Left lung (tissue), 14 donors: Measurements from ENCODE around the gene RNF25. TPM values are rescaled to one million over a fixed set of nuclear protein-coding genes. Genes with fewer than 3 reads are reported as not detected.

ENCODE experiments used
- ATAC-seq: fragments of 200-7000 bp; cut with Tn5 transposase; one replicate; pipeline ENCODE4 v1.9.1; 2020; ENCODE audit warnings: moderate library complexity
- DNase-seq, 4 donors: peaks; one replicate each; pipeline ENCODE4 v3.0.0-alpha.2; 2013 to 2020
- H3K27ac ChIP-seq, 2 donors: fragments of 200-600 bp; sonication (generic) in 1 of 2; one replicate each; pipeline versions ENCODE4 v1.5.0 to v1.8.0; 2020 to 2021
- H3K27me3 ChIP-seq, 2 donors: fragments of 200-600 bp; sonication (generic) in 1 of 2; one replicate each; pipeline versions ENCODE4 v1.5.0 to v1.8.0; 2020 to 2021
- H3K36me3 ChIP-seq, 2 donors: fragments of 200-600 bp; sonication (generic) in 1 of 2; one replicate each; pipeline versions ENCODE4 v1.5.0 to v1.8.0; 2020 to 2021
- H3K4me1 ChIP-seq, 2 donors: fragments of 200-600 bp; one replicate each; pipeline ENCODE4 v1.8.0; 2021
- H3K4me3 ChIP-seq, 2 donors: fragments of 200-600 bp; sonication (generic) in 1 of 2; one replicate each; pipeline versions ENCODE4 v1.5.0 to v1.8.0; 2020 to 2021; ENCODE audit warnings: mild to moderate bottlenecking in 1 of 2
- H3K9me3 ChIP-seq, 2 donors: fragments of 200-600 bp; sonication (generic) in 1 of 2; one replicate each; pipeline versions ENCODE4 v1.5.0 to v1.8.0; 2020 to 2021
- intact Hi-C, 2 donors: fragments of 100-400 bp; cut with DNase I; formaldehyde crosslinking; loops; one replicate each; pipeline versions ENCODE4 v1.11.2 to v1.14.2; 2022
- long read RNA-seq, 12 donors: library from polyadenylated mRNA in 2 of 12; unstranded in 2 of 12; transcript quantifications; one replicate each; pipeline ENCODE4 v2.0.0 and lab custom pipeline, GENCODE V29; 2019 to 2026
- polyA plus RNA-seq, 6 donors: library from polyadenylated mRNA; unstranded; fragments of 120-200 nt; gene quantifications; one replicate each; pipeline ENCODE4 v1.2.1, GENCODE V29; 2013; ENCODE audit not compliant: insufficient read length in 6 of 6
- total RNA-seq, 2 donors: library from RNA; stranded (reverse); fragmentation: NEBNext Ultra II Directional; extraction: Animal tissue kit (Norgen Biotek cat#: 25700); gene quantifications; one replicate each; pipeline ENCODE4 v1.2.1, GENCODE V29; 2021
- TF ChIP-seq, protein P1 (sequence below), 2 donors: fragments of 200-600 bp; sonication (generic) in 1 of 2; IDR thresholded peaks; one replicate each; pipeline versions ENCODE4 v1.5.0 to v1.8.0; 2021; ENCODE audit warnings: antibody characterized with exemption in 2 of 2
- donor health status: DM: no; HTN: yes; CAD: no.
- donor health status: DM: no; HTN: no; CAD: no.

RNF25 gene, protein sequence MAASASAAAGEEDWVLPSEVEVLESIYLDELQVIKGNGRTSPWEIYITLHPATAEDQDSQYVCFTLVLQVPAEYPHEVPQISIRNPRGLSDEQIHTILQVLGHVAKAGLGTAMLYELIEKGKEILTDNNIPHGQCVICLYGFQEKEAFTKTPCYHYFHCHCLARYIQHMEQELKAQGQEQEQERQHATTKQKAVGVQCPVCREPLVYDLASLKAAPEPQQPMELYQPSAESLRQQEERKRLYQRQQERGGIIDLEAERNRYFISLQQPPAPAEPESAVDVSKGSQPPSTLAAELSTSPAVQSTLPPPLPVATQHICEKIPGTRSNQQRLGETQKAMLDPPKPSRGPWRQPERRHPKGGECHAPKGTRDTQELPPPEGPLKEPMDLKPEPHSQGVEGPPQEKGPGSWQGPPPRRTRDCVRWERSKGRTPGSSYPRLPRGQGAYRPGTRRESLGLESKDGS
- total RNA-seq (10 to 100 TPM; 15.5 to 19.3 TPM), polyA plus RNA-seq (10 to 100 TPM; 36.5 to 40.8 (median 38.2) TPM)
- long read RNA-seq, donor 1, transcript RNF25-201 (10 exons, 1,914 nt): major isoform, 11 of 49 reads
- long read RNA-seq, donor 1, partial matches to known transcripts: 35 of 49 reads
- long read RNA-seq, donor 1, other reads (novel, unspliced or antisense): 0 of 49 reads
- long read RNA-seq, donor 2, transcript RNF25-201 (10 exons, 1,914 nt): major isoform, 6 of 6 reads
- long read RNA-seq, donor 2, partial matches to known transcripts: 0 of 6 reads
- long read RNA-seq, donor 2, other reads (novel, unspliced or antisense): 0 of 6 reads
- long read RNA-seq, donor 3, partial matches to known transcripts: 32 of 37 reads
- long read RNA-seq, donor 3, other reads (novel, unspliced or antisense): 0 of 37 reads
- long read RNA-seq, donor 4, transcript RNF25-201 (10 exons, 1,914 nt): major isoform, 10 of 17 reads
- long read RNA-seq, donor 4, partial matches to known transcripts: 4 of 17 reads
- long read RNA-seq, donor 4, other reads (novel, unspliced or antisense): 3 of 17 reads
- long read RNA-seq, donor 5, transcript RNF25-201 (10 exons, 1,914 nt): major isoform, 9 of 16 reads
- long read RNA-seq, donor 5, partial matches to known transcripts: 6 of 16 reads
- long read RNA-seq, donor 5, other reads (novel, unspliced or antisense): 0 of 16 reads
- long read RNA-seq, donor 6, partial matches to known transcripts: 5 of 9 reads
- long read RNA-seq, donor 6, other reads (novel, unspliced or antisense): 0 of 9 reads
- long read RNA-seq, donor 7, transcript RNF25-201 (10 exons, 1,914 nt): major isoform, 12 of 17 reads
- long read RNA-seq, donor 7, partial matches to known transcripts: 5 of 17 reads
- long read RNA-seq, donor 7, other reads (novel, unspliced or antisense): 0 of 17 reads
- long read RNA-seq, donor 8, transcript RNF25-201 (10 exons, 1,914 nt): major isoform, 7 of 33 reads
- long read RNA-seq, donor 8, partial matches to known transcripts: 25 of 33 reads
- long read RNA-seq, donor 8, other reads (novel, unspliced or antisense): 0 of 33 reads
- long read RNA-seq, donor 9: 0 reads
- long read RNA-seq, donor 10, partial matches to known transcripts: 1 of 6 reads
- long read RNA-seq, donor 10, other reads (novel, unspliced or antisense): 1 of 6 reads
- long read RNA-seq, donor 11, transcript RNF25-201 (10 exons, 1,914 nt): major isoform, 19 of 49 reads
- long read RNA-seq, donor 11, partial matches to known transcripts: 28 of 49 reads
- long read RNA-seq, donor 11, other reads (novel, unspliced or antisense): 0 of 49 reads
- long read RNA-seq, donor 12, partial matches to known transcripts: 55 of 56 reads
- long read RNA-seq, donor 12, other reads (novel, unspliced or antisense): 0 of 56 reads

DNA sequence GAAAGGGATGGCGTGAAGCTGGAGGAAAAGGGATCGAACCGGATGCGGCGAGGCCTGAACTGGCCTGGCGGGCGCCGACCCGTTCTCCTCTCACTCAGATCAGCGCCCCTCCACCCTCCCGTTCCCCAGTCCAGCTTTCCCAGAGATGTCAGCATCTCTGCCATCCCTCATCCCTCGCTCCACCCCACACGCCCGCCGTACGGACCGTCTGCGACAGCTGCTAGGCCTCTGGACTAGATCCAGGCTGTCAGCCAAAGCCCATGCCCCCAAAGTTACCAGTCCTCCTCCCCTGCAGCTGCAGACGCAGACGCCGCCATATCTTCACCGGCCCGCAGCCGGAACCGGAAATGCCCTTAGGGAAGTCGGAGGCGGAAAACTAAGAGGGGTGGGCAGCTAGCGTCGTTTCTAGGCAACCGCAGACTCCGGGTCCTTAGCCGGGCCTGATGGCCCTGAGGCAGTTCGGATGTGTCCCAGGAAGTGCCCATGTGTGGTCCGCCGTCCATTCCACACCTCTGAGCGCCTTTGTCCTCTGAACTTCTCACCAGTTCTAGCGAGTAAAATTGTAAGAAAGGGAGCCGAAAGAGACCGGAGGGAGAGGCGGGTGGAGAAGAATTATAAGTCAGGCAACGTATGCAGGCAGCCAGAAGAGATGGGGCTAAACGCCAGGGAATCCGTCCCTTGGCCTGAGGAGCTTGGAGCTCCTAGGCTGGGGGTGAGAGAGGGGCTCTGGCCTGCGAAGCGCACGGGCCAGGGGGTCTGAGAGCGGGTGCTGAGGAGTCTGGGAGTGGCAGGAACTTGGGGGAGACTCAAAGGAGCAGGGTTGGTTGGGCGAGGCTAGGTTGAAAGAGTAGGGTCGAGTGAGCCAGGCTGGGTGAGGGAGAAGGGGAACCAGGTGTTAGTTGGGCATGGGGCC, at the start of gene RNF25, which contains the start of gene STK36:
Gene RNF25, minus strand, starts transcription at position 349 of the 913 bp plus-strand sequence. Its CDS starts 32 bp downstream, at position 317.
Gene STK36, plus strand, starts transcription at position 433 of the 913 bp plus-strand sequence. CDS start 744 bp downstream, outside the sequence.
- Histone ChIP-seq H3K36me3 (peaks cover 0 to 33% of the 10 kb centered on the region in 2 donors), H3K4me1 (peaks cover 12 to 18% of the 10 kb centered on the region in 2 donors), H3K27me3 (no peaks in the 10 kb centered on the region), H3K27ac (peak within 1 kb of the TSS; percentile 46 to 70), H3K9me3 (no peaks in the 10 kb centered on the region), H3K4me3 (peak within 1 kb of the TSS; percentile 77 to 94)
- intact Hi-C loops: no loop called here
- DNase-seq: peak; percentile 85 to 93 (median 90)
- TF ChIP-seq, protein P1, sequence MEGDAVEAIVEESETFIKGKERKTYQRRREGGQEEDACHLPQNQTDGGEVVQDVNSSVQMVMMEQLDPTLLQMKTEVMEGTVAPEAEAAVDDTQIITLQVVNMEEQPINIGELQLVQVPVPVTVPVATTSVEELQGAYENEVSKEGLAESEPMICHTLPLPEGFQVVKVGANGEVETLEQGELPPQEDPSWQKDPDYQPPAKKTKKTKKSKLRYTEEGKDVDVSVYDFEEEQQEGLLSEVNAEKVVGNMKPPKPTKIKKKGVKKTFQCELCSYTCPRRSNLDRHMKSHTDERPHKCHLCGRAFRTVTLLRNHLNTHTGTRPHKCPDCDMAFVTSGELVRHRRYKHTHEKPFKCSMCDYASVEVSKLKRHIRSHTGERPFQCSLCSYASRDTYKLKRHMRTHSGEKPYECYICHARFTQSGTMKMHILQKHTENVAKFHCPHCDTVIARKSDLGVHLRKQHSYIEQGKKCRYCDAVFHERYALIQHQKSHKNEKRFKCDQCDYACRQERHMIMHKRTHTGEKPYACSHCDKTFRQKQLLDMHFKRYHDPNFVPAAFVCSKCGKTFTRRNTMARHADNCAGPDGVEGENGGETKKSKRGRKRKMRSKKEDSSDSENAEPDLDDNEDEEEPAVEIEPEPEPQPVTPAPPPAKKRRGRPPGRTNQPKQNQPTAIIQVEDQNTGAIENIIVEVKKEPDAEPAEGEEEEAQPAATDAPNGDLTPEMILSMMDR (IDR thresholded peaks at IDR 0.05): no peak
- peak; percentile 98 for ATAC-seq

DNA sequence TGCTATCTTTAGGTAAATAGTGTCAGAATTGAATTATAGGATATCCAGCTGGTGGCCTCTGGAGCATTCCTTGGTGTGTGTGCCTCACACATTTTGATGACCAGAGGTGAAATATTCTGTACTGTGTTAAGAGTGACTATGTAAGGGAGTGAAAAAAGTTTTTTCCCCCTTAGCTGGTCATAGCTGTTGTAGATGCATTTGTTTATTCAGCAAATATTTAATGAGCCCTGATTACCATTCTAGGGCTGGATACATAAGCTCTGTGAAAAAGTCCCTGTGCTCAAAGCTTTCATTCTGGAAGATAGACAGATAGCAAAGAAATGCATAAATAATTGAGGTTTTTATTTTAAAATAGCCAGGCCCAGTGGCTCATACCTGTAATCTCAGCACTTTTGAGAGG, 49.7 kb upstream of the RNF25 start:
- no peak for DNase-seq
- H3K27ac ChIP-seq: no peak overlapping the region
- TF ChIP-seq, protein P1 (IDR thresholded peaks at IDR 0.05): no peak
- ATAC-seq: no peak
- no peaks in the 10 kb centered on the region for H3K27me3 ChIP-seq
- intact Hi-C loops: no loop called here
- peaks cover 0 to 17% of the 10 kb centered on the region in 2 donors for H3K9me3 ChIP-seq
- H3K4me3 ChIP-seq: no peak overlapping the region
- H3K4me1 ChIP-seq: peaks cover 0 to 34% of the 10 kb centered on the region in 2 donors
- H3K36me3 ChIP-seq: peaks cover 0 to 6% of the 10 kb centered on the region in 2 donors

DNA sequence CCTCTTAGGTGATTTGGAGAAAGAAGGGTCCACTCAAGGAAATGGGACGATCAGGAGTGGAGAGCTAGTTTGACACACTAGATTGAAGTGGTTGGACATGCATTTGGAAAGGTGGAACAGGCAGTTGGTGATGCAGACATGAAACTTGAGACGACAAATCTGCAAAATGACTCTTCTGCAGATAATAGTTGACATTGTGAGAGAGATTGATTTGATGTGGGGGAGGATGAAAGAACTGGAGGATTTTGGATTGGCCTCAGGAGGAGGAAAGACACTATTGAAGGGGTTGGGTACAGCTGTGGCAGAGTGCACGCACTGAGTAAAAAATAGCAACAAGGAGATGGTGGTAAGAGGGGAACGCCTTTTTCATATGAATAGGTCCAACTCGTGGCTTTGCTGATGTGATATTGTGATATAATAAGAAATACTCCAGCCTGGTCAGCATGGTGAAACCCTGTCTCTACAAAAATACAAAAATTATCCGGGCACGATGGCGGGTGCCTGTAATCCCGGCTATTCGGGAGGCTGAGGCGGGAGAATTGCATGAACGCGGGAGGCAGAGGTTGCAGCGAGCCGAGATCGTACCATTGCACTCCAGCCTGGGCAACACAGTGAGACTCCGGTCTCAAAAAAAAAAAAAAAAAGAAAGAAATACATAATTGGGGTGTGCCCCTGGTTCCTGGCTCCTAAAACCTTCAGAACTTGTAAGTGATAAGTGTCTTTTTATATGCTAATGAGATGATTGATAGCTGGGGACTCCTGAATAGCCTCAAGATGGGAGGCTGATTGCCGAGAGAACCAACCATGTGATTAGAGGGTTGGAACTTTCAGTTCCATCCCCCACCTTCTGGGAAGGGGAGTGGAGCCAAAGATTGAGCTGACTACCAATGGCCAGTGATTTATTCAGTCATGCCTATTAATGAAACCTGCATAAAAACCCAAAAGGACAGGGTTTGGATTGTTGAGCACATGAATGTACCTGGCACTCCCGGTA, 48.5 kb upstream of the RNF25 start:
- no peak overlapping the region for H3K27ac ChIP-seq
- no peak for DNase-seq
- TF ChIP-seq, protein P1 (IDR thresholded peaks at IDR 0.05): no peak
- H3K9me3 ChIP-seq: peaks cover 0 to 6% of the 10 kb centered on the region in 2 donors
- no peak overlapping the region for H3K4me3 ChIP-seq
- no peak for ATAC-seq
- H3K4me1 ChIP-seq: peaks cover 0 to 35% of the 10 kb centered on the region in 2 donors
- H3K27me3 ChIP-seq: no peaks in the 10 kb centered on the region
- H3K36me3 ChIP-seq: peaks cover 0 to 16% of the 10 kb centered on the region in 2 donors
- intact Hi-C loops: no loop called here
